ENCODE data around the gene STXBP5. TPM values are rescaled to one million over a fixed set of nuclear protein-coding genes. Genes with fewer than 3 reads are reported as not detected.

Gene STXBP5
- total RNA-seq, 2 experiments from 2014 or later = 11.4 to 11.5 TPM

GRCh38 chr6:147170269-147170668 is 33.9 kb upstream of the STXBP5 start:
- CTCF ChIA-PET = no interaction called here
- POLR2A ChIA-PET = interaction anchor here (0.6 kb wide), 1 partner anchor 226 kb away, joined by 3 read pairs; no protein-coding TSS in a partner anchor
- Mint-ChIP-seq H3K27ac (no peak overlapping the region), H3K36me3 (ENCODE audit: low read depth) (no peaks in the 10 kb centered on the region), H3K9me3 (no peaks in the 10 kb centered on the region), H3K4me3 (no peak overlapping the region), H3K27me3 (no peaks in the 10 kb centered on the region), H3K4me1 (ENCODE audit: low read depth) (peaks cover 5% of the 10 kb centered on the region)
- intact Hi-C loops (cut with micrococcal nuclease) = no loop called here
- no peak for TF ChIP-seq CTCF (IDR thresholded peaks at IDR 0.05)
- ATAC-seq (no peak), DNase-seq (no peak)

- H3K4me3 Mint-ChIP-seq = no peak overlapping the region
- H3K4me1 Mint-ChIP-seq (ENCODE audit: low read depth) = no peaks in the 10 kb centered on the region
- no peak for TF ChIP-seq CTCF (IDR thresholded peaks at IDR 0.05)
- intact Hi-C loops (cut with micrococcal nuclease) = no loop called here
- no peaks in the 10 kb centered on the region for H3K9me3 Mint-ChIP-seq
- no peaks in the 10 kb centered on the region for H3K36me3 Mint-ChIP-seq (ENCODE audit: low read depth)
- no peak overlapping the region for H3K27ac Mint-ChIP-seq
- no peaks in the 10 kb centered on the region for H3K27me3 Mint-ChIP-seq
- ChIA-PET CTCF (no interaction called here), POLR2A (no interaction called here)
- DNase-seq (no peak), ATAC-seq (no peak)
Observed at GRCh38 chr6:147173140-147173539, 31.1 kb upstream of the STXBP5 start.

- ATAC-seq (no peak), DNase-seq (no peak)
- CTCF ChIA-PET = no interaction called here
- Mint-ChIP-seq H3K4me1 (ENCODE audit: low read depth) (no peaks in the 10 kb centered on the region), H3K27me3 (no peaks in the 10 kb centered on the region), H3K36me3 (ENCODE audit: low read depth) (no peaks in the 10 kb centered on the region), H3K27ac (no peak overlapping the region), H3K4me3 (no peak overlapping the region), H3K9me3 (no peaks in the 10 kb centered on the region)
- POLR2A ChIA-PET = no interaction called here
- intact Hi-C loops (cut with micrococcal nuclease) = no loop called here
- no peak for TF ChIP-seq CTCF (IDR thresholded peaks at IDR 0.05)
Observed at GRCh38 chr6:147173675-147174308, 30.4 kb upstream of the STXBP5 start.

- intact Hi-C loops (cut with micrococcal nuclease) = no loop called here
- Mint-ChIP-seq H3K27me3 (no peaks in the 10 kb centered on the region), H3K9me3 (no peaks in the 10 kb centered on the region), H3K36me3 (ENCODE audit: low read depth) (no peaks in the 10 kb centered on the region), H3K27ac (no peak overlapping the region), H3K4me3 (no peak overlapping the region), H3K4me1 (ENCODE audit: low read depth) (no peaks in the 10 kb centered on the region)
- ATAC-seq (no peak), DNase-seq (no peak)
- ChIA-PET POLR2A (no interaction called here), CTCF (interaction anchor here (1.4 kb wide), 1 partner anchor 9 kb away, joined by 3 read pairs; no protein-coding TSS in a partner anchor)
- TF ChIP-seq CTCF (IDR thresholded peaks at IDR 0.05) = no peak
Observed at GRCh38 chr6:147176795-147177194, 27.4 kb upstream of the STXBP5 start.

GRCh38 chr6:147177286-147177685 is 26.9 kb upstream of the STXBP5 start:
- H3K27me3 Mint-ChIP-seq = no peaks in the 10 kb centered on the region

More at GRCh38 chr6:147177286-147177685, 26.9 kb upstream of the STXBP5 start:
- Mint-ChIP-seq H3K9me3 (no peaks in the 10 kb centered on the region), H3K27ac (no peak overlapping the region), H3K4me3 (no peak overlapping the region), H3K36me3 (ENCODE audit: low read depth) (no peaks in the 10 kb centered on the region), H3K4me1 (ENCODE audit: low read depth) (no peaks in the 10 kb centered on the region)
- CTCF ChIA-PET = no interaction called here
- TF ChIP-seq CTCF (IDR thresholded peaks at IDR 0.05) = no peak
- DNase-seq (no peak), ATAC-seq (no peak)
- intact Hi-C loops (cut with micrococcal nuclease) = no loop called here
- POLR2A ChIA-PET = no interaction called here

Data from activated CD8-positive, alpha-beta T cell treated with anti-CD3 and anti-CD28 coated beads for 36 hours (primary cell).